TTC549 (cell line): ENCODE measurements around the gene CAMSAP1.
"Not testable (repeated sequence)": the region's sequence is repeated elsewhere in the genome, so short reads cannot be mapped to it uniquely, and the experiment has no call there.

Experiments used
- FAIRE-seq: peaks from 2 replicates; lab custom pipeline; 2012; peaks lifted over from hg19 to GRCh38; lab: Jason Lieb, UNC

The CAMSAP1 gene

GRCh38 chr9:135901031-135901758, 6.2 kb downstream of the CAMSAP1 start:
- FAIRE-seq, result no peak

DNA sequence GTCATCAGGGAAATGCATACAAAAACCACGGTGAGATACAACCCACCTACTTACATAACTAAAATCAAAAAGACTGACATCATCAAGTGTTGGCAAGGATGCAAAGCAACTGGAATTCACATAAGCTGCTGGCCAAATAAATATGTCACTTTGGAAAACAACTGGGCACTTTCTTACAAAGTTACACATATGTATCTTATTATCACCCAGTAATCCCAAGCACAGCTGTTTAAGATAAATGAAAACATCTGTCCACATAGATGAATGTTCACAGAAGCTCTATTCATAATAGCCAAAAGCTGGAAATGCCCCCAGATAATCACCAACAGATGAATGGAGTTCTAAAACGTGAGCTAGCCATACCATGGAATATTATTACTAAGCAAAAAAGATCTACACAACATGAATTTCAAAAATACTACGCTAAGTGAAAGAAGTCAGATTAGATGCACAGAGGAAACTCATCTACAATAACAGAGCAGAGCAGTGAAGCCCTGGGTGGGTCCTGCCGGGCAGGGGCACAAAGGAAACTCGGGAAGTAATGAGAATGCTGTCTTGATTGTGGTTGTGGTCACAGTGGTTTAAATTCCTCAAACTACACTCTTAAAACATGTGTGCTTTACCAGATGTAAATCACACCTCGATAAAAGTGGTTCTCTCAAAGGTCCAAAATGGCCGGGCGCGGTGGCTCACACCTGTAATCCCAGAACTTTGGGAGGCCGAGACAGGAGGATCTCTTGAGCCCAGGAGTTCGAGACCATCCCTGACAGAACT, 8.5 kb downstream of the CAMSAP1 start:
- FAIRE-seq, result no peak

DNA sequence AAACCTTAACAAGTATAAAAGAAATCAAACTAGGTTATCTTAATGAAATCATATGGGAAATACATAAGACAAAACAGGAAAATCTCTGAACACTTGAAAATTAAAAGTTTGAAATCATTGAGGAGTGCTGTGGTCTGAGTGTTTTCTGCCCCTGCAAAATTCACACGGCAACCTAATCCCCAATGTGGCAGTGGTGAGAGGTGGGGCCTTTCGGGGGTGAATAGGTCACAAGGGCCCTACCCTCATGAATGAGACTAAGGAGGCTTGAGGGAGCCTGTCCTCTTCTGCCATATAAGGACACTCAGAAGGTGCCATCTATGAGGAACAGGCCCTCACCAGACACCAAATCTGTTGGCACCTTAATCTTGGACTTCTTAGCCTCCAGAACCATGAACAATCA, 10.7 kb downstream of the CAMSAP1 start:
- no peak for FAIRE-seq

GRCh38 chr9:135896205-135896604, 11.1 kb downstream of the CAMSAP1 start:
- FAIRE-seq, result no peak

DNA sequence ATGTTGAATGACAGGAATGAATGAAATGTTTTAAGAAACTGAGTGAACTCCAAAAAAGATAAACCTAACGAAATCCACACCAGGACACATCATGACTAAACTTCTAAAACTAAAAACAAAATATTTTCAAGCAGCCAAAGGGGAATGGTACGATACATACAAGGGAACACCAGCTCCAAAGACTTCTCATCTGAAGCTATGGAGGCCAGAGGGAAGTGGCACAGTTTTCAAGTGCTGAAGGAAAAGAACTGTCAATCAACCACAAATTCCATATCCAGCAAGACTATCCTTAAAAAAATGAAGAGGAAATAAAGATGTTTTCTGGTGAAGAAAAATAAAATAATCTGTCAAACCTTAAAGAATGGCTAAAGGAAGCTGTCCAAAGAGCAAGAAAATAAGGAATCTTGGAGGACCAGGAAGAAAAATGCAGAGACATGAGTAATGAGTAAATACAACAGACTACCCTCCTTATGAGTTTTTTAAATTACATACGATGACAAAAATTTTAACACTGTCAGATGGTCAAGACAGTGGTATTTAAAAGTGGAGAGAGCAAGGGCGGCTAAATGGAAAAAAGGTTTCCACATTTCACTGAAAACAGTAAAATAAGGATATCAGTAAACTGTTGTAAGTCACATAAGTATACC, 12.0 kb downstream of the CAMSAP1 start:
- no peak for FAIRE-seq

DNA sequence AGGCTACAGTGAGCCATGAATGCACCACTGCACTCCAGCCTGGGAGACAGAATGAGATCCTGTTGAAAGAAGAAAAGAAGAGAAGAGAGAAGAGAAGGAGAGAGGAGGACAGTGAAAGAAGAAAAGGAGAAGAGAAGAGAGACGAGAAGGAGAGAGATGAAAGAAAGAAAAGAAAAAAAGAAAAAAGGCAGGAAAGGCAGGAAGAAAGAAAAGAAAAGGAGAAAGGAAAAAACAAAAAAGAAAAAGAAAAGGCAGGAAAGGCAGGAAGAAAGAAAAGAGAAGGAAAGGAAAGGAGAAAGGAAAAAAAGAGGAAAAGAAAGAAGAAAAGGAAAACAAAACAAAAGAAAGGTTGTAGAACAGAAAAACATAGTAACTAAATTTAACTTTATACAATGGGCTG, 14.2 kb downstream of the CAMSAP1 start:
- FAIRE-seq, result no peak

DNA sequence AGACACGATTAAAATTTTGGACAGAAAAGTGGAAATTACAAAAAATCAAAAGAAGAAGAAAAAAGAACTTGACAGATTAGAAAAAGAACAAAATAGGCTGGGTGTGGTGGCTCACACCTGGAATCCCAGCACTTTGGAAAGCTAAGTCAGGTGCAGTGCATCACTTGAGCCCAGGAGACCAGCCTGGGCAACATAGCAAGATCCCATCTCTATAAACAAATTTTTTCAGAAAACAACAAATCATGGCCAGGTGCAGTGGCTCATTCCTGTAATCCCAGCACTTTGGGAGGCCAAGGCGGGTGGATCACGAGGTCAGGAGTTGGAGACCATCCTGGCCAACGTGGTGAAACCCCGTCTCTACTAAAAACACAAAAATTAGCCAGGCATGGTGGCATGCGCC, 15.0 kb downstream of the CAMSAP1 start:
- not testable (repeated sequence) for FAIRE-seq

- FAIRE-seq, result no peak
Measured at GRCh38 chr9:135891027-135891631, 16.2 kb downstream of the CAMSAP1 start.

GRCh38 chr9:135890190-135891026, 16.9 kb downstream of the CAMSAP1 start:
- FAIRE-seq, result no peak

- FAIRE-seq, result no peak
Measured at GRCh38 chr9:135889564-135890189, 17.7 kb downstream of the CAMSAP1 start.

- FAIRE-seq, result no peak
Measured at GRCh38 chr9:135888766-135889394, 18.5 kb downstream of the CAMSAP1 start.

- FAIRE-seq, result no peak
Measured at GRCh38 chr9:135888126-135888765, 19.1 kb downstream of the CAMSAP1 start.

- no peak for FAIRE-seq
Measured at GRCh38 chr9:135887585-135888050, 19.7 kb downstream of the CAMSAP1 start.

GRCh38 chr9:135887021-135887507, 20.3 kb downstream of the CAMSAP1 start:
- no peak for FAIRE-seq

GRCh38 chr9:135886147-135886981, 21.0 kb downstream of the CAMSAP1 start:
- FAIRE-seq, result no peak

DNA sequence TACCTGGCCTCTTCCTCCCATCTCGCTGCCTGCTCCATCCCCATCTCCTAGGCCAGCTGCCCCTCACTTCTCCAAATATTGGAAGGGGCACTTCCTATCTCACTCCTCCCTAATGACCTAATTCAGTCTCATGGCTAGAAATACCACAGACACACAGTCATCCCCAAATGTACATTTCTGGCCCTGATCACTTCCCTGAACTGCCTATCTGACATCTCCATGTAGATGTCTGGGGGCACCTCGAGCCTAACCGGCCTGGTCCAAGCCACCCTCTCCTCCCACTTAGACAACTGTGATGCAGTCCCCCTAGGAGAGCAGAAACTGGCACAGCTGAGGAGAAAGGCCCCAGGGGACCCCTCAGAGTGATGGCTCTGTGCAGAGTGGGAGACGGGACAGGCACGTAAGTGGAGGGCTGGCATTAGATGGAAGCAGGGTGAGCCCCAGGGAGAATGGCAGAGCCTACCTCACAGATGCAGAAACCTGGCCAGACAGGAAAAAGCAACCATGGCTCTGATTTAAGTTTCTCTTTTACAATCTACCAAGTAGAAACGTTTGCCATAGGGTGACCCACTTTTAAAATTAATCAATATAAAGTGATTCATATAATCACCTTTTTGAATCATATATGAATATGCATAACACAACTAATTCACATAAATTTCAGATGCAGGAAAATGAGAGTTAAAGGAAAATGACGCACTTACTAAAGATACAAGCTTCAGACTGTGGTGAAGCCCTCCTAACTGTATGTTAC, 22.1 kb downstream of the CAMSAP1 start:
- no peak for FAIRE-seq

DNA sequence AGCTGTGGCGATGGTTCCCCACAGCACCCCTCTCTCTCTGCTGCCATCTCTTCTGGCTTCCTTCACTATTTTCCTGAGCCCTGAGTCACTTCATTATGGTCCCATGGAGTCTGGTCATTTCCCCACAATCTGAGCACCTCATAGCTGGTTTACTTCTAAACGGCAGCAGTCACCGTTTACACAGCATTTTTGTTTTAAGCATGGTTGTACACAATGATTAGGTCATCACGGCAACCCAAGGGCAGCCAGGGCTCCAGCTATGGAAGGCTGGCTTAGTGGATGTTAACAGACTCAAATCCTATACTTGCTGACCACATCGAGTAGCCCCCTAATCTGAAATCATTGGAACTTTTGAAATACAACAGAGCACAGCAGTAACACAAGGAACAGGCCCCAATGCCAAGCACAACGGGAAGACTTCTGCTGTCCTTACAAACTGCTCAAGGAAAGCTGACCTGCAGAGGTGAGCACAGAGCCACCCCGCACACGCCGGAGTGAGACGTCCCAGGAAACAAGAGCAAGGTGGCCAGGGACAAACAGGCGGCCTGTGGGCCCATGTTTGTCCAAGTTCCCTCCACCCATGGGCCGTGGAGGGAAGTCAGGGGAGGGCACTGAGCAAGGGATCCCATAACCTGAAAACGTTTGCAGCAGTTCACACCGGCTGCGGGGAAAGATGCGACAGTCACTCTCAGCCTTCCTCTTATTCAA, 22.9 kb downstream of the CAMSAP1 start:
- no peak for FAIRE-seq
